ENCODE measurements around the gene TBC1D21.

Gene TBC1D21, protein sequence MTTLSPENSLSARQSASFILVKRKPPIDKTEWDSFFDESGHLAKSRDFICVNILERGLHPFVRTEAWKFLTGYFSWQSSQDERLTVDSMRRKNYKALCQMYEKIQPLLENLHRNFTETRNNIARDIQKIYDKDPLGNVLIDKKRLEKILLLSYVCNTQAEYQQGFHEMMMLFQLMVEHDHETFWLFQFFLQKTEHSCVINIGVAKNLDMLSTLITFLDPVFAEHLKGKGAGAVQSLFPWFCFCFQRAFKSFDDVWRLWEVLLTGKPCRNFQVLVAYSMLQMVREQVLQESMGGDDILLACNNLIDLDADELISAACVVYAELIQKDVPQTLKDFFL

DNA sequence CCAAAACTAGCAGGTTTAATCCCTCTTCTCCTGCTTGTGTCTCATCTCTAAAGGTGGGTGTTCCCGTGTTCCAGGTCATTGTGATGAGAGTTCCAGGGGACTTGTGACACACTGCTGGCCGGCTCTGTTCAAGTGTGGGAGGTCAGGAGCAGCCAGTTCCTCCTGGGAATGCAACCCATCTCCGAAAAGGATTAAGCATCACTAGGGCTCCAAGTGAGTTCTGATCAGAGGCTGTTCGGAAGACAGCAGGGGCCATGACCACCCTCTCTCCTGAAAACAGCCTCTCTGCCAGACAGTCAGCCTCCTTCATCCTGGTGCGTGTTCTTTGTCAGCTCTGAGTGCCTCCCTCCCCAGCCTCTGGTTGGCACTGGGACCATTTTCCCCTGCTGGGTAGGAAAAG, at the start of gene TBC1D21:
Gene TBC1D21 (plus strand): TSS at position 109 of the 400 bp plus-strand sequence. CDS start 146 bp downstream, at position 255.
- no peak for DNase-seq

DNA sequence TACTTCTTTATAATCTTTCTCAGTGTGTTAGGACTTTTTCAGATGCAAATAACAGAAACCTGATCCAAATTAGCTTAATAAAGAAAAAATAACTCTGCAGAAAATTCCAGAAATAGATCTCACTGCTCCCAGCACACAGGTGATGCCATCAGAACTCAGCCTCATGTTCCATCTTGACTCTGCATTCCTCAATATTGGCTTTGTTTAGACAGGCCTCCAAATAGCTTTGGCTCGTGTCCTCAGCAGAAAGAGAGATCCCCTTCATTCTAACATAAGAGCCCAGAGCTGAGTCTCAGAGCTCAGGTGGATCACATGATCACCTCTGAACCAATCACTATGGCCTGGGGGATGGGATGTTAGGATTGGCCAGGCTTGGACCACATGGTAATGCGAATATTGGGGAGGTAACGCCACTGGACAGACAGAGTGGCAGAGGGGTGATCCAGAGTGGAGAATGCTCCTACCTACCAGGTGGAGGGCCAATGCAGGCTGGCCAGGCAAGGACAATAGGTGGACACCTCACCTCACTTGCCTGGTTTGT, 46.6 kb upstream of the TBC1D21 start:
- no peak for DNase-seq

DNA sequence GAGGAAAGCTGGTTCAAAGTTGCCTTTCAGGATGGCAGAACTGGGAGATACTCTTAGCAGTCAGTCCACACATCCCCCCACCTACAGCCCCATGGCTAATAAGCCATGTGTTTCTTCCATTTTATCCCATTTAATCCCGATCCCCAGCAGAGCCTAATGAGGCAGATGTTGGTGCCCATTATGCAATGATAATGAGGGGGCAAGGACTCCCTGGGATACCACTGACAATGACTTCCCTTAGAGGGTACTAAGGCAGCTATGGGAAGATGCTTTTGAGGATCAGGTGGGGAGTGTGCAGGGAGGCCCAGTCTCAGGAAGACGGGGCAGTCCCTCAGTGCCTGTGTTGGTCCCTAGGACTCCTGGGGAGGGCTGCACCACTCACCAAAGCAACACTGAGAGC, 43.8 kb upstream of the TBC1D21 start:
- DNase-seq, result no peak

DNA sequence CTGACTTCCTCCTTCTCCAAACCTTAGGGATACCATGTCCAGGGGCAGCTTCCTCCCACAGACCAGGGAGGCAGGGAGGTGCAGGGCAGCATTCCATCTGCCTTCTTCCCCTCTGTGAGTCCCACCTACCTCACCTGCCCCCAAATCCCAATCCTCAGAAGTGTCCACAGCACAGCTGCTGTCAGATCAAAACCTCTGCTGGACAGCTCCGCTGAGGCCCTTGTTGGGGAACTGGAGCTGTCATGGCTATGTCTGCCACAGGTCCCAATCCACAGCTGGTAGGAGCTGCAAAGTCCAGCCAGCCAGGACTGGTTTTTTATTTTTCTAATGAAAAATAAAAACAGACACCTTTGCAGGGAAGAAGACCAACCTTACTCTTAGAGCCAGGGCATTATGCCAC, 40.7 kb upstream of the TBC1D21 start:
- no peak for DNase-seq

DNA sequence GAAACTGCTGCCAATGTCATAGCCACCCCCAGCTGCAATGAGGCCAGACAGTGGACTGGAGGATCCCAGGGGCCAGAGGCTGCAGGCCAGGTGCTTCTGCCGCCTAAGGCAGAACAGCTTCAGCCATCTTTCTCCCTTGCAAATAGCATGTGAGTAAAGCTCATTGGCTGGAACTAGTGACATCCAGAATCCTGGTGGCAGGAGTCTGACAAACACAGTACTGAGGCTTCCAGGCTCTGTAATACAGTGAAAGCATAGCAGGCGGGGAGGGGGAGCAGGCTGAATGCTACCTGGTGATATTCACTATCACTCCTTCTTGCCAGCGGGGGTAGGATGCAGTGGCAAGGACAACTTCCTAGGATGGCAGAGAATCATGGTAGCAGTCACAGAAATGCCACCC, 36.5 kb upstream of the TBC1D21 start:
- no peak for DNase-seq

DNA sequence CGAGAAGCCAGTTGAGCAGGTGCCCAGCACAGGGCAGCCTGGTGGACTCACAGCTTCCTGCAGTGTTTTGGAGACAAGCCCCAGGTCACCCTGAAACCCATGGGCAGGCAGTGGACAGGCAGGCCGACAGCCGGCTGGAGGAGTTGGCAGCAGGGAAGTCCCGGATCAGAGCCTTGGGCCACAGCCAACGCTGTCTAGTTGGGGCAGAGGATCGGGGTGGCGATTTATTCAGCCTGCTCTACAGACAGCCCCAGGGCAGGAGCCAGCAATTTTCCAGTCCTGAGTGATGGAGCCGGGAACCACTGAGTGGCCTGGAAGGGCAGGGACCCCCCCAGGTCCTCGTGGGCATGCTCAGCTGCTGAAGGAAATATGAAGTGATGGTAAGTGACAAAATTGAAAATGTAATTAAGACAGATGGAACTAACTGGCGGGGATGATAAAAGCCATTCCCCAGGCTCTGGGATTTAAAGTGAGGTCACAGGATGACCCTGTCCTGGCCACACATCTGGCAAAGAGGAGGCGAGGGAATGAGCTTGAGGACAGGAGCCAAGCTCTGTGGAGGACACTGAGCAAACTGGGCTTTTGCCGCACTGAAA, 34.4 kb upstream of the TBC1D21 start:
- no peak for DNase-seq

DNA sequence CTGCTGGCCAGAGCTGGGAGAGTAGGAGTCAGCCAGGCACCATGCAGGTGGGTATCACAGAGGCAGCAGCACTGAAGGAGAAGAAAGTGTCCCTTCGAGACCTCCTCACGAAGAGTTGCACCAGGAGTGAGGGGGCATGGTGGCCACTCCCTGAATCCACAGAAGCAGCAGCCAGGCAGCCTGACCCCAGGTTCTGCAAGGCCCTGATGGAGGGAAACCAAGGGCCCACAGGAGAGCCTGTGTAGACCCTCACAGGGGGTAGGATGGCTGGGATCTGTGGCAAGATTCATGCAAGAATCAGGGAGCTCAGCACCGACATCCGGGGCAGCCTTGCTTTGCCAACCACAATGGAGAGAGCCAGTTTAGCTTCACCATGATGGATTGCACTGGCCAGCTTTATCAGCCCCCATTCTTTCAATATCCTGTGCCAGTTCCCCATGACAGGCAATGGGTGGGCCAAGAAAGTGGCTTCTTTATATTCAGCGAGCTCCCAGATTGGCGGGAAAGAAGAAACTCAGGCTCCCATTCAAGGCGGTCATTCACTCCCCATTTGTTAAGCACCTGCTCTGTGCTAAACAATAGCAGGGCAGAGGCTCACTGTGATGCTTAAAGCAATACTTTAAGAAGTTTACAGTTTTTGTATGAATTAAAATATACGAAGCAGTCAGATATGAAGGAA, 33.5 kb upstream of the TBC1D21 start:
- no peak for DNase-seq

DNA sequence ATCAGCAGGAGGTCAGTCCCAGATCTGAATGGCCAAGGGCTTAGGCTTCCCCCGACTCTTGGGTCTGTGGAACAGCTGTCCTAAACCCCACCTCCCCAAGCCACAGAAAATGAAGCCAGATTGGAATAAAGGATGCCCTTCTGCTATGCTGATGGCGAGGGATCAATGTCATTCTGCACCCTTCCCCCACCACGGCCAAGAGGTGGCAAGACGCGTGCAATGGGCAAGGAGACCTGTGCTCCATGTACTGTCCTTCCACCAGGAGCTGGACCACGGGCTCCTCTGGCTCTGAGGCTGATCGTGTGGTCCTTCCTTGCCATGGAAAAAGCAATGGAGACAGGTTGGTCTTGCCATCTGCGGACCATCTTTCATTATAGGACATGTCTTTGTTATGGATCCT, 32.6 kb upstream of the TBC1D21 start:
- no peak for DNase-seq

DNA sequence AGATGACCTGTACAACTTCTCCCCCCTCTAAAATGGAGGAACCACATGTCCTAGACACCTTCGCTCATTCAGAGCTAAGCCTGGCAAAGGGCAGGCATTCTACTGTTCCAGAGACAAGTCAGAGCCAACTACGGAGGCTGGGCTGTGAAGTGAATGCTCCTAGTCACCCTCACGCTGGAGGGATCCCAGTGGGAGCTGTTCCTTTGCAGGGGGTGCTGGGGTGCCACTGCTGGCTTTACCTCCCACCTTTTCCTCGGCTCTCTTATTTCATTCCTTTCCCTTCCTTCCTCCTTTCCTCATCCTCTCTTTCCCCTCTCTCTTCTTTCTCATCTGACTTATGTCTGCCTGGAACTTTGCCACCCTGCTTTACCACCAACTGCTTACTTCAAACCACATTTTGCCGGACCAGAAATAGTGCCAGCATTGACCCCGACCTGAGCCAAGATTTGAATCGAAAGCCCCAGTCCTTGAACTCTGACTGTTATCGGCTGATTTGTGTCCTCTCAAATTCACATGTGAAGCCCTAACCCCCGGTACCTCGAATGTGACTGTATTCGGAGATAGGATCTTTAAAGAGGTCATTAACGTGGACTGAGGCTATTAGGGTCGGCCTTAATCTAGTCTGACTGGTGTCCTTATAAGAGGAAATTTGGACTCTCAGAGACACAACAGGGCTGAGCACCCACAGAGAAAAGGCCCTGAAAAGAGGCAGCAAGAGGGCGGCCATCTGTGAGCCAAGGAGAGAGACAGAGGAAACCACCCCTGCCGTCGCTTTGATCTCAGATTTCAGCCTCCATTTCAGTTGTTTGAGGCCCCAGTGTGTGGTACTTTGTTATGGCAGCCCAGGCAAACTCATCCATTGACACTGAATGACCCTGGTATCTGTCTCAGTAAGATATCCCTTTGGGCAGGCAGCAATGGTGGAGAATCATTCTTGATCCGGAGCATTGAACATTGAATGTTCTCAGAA, 31.3 kb upstream of the TBC1D21 start:
- DNase-seq, result no peak

DNA sequence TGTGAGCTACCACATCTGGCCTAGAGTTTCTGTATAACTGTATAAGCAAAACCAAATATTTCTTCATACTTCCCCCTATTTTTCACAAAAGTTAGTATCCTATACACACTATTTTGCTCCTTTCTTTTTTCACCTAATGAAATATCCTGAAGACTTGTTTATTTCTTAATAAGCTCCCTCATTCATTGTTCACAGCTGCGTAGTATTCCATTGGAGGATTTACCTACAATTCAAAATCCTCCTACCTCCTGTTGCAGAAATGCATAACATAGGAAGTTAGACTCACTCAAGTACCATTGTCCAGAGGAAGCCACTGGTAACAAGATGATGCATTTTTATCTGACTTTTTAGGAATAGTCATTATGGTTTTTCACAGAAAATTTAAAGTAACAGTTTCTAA, 29.6 kb upstream of the TBC1D21 start:
- DNase-seq, result no peak

DNA sequence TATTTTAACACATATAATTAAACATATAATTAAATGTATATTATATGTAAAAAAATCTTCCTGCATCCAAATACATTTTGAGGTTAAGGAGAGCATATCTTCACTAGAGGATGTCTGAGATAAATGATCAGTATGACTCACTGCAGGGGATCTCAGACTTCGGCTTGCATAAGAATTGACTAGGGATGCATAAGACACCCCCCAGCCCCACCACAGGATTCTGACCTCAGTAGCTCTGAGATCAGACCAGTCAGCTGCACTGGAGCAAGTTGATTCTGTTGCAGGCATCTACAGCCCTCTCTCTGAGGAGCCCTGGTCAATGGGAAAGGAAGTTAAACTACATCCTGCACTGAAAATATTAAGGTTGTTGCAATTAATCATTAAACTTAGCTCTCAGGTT, 29.0 kb upstream of the TBC1D21 start:
- no peak for DNase-seq

DNA sequence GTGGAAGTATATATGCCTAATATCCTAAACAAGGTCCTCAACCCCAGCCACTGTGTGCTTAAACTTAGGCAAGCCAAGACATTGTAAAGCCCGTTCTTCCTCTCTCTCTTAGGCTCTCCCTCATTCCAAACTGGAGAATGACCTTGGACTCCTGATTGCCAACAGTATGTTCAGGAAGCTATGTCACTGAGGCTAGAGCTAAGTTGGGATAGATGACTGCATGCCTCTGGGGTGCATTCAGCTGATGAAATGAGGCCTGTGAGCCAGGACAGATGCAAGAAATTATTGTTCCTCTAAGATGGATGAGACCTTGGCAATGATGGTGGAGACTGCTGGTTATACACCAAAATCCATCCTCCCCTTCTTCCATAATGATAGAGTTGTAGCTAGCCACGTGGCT, 27.9 kb upstream of the TBC1D21 start:
- DNase-seq, result no peak

DNA sequence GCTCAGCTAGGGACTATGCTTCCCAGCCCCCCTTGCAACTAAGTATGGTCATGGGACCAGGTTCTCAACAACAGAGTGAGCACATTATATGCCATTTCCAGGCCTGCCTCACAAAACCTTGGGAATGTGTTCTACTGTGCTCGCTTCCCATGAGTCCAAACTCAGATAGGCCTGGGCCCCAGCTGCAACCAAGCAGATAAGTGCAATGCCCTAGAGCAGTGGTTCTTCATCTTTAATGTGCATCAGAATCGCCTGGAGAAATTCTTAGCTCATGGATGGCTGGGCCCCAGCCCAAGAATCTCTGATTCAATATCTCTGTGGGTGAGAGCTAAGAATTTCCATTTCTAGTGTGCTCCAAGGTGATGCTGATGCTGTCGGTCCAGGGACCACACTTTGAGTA, 27.5 kb upstream of the TBC1D21 start:
- DNase-seq, result no peak

DNA sequence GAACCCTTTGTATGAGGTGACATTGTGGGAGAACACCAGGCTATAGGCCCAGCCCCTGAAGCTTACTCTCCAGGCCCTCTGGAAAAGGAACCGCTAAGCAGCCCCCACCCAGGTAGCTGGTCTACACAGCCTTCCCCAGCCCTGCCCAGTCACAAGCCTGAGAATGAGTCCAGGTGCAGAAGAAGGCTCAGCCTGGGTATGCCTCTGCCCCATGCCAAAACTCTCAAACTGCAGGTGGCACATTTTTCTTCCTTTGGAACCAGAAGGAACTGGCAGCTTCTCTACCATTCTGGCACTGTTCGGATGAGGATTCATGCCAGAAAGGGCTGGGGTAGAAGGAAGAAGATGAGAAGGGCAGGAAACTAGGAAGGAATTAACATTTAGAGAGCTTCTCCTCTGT, 23.7 kb upstream of the TBC1D21 start:
- no peak for DNase-seq

DNA sequence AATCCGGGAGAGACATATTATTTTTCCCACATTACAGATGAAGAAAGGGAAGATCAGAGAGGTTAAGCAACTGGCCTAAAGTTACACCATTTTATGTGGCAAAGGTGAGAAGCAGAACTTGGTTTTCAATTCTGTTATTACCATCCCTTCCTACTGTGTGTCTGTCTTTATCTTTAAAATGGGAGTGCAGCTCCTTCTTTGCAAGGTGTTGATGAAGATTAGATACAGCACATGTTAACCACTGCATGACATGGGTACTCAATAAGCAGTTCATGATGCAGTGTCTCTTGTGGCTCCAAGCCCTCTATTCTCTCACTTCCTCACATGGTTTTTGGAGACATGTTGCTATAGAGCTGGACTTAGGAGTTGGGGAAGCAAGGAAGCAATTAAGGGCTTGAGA, 23.1 kb upstream of the TBC1D21 start:
- DNase-seq, result no peak

DNA sequence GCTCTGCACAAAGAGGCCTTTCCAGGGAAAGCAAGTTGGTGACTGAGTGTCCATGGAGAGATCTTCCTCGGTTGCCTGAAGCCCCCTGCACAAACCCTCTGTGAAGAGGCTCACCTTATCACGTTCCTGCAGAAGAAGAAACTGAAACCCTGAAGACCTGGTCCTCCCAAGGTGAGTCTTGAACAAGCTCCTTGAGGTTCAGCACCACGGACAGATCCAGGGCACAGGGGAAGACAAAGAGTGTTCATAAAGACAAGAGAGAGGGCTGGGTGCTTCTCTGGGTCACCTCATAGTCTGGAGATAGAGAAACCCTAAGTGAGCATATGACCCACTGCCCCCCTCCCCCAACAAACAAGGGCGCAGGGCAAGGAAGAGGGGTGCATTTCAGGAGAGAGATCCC, 21.7 kb upstream of the TBC1D21 start:
- DNase-seq, result peak; percentile 28 to 44

DNA sequence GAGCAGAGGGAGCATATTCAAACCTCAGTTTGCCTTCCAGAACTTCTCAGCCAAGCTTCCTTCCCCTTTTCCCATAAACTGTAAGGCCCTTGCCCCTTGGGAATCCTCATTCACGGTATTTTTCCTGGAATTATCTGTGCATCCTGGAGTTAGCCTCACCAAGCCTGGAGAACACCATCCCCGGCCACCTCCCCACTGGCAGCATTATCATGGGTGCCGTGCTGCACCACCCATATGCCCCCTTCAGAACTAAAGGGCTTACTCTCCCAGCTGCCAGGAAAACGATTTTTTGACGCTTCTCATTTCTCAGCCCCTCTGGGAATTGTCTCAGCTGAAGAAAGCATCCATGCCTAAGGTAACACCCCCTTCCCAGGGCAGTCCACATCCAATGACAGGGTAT, 20.9 kb upstream of the TBC1D21 start:
- no peak for DNase-seq

DNA sequence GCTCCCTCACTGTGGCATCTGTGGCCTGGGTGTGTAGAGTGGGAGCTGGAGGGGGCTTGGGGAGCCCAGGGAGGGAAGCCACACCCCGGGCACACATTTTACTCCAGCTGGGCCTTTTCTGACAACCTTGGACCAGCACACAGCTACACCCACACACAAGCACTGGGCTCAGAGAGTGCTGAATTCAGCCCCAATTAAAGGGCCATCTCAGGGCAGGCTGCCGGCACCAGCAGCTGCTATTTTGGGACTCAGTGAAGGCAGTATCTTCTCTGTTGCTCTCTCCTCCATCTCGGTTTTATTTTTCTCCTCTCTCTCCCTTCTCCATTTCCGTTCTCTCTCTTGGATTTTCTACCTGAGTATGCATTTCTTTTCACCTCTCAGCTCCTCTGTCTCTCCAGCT, 19.1 kb upstream of the TBC1D21 start:
- DNase-seq, result no peak

DNA sequence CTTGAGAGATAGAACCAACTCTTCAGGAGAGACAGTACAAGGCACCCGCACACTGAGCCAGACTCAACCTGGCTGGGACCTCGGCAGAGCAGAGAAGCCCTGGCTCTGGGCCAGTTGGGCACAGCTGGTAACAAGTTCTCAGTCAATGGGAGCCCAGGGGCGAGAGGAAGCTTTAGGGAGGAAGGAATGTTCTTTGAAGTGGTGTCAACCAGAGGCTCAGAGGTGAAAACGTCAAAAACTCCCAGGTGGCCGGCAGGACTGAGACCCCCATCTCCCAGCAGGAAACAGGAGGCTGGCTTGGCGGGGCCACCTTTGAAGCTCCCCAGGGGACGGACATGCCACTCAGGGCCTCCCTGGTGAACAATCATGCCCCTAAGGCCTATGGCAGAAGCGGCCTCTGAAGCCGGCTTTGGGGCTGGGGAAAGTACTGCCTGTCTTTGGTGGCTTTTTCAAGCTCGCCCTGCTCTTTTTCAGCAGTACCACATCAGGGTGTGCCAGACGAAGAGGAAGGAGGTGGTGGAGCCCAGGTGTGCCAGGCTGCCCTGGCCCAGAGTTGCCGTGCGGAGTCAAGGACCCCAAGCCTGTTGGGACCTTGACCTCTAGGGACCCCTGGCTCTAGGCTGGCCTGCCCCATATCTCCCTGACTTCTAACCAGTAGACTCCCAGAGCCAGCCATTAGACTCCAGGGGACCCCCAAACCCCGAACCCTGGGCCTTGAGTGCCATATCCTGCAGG, 16.7 kb upstream of the TBC1D21 start:
- no peak for DNase-seq

DNA sequence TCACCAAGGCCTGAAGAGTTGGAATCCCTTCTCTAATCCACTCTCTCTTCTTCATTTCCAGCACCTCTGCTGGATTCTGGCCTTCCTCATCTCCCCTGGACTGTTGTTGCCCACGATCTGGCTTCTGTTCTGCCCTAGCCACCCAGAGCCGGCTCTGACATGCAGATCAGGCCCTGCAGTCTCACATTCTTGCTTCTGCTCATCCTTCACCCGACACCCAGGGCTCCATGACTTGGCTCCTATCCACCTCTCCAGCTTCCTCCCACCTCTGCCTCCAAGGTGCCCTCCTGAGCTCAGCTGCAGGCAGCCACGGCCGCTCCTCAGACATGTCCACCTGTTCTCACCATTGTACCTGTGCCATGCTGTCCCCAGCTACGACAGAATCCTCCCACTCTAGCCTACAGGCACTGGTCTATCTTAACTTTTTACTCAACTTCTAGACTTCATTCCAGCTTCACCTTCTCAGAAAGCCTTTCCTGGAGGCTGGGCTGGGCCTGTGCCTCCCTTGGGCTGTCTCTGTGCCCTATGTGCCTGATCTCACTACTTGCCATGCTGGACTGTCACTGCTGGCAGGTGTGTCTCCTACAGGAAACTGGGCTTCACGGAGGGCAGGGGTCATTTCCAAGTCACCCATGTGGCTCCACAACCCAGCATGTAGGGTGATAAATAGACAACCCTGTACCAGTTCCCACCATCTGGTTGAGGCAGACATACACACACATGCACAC, 16.0 kb upstream of the TBC1D21 start:
- DNase-seq, result no peak

DNA sequence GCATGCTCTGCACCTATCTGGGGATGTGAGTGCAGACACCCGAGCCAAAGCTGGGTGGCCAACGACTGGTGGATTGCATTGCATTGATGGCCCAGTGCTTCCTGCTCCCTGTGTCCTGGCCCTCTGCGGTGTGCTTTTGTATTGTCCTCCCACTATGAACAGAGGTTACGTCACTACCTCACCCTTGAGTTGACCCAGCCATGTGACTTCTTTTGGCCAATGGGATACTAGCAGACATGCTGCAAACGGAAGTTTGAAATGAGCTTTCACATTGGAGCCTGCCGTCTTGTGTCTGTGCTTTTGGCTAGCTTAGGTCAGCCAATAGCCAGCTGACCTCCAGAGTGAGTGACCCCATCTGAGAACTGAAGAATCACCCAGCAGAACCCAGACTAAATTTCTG, 15.3 kb upstream of the TBC1D21 start:
- no peak for DNase-seq

Data from stimulated activated CD4-positive, alpha-beta T cell treated with anti-CD3 and anti-CD28 coated beads, Interleukin-2, amount 100 ng/mL, for 48 hours (primary cell).